GM23338 (cell line): Measurements from ENCODE around the gene CPEB2. TPM values are rescaled to one million over a fixed set of nuclear protein-coding genes. Genes with fewer than 3 reads are reported as not detected.

Experiments
- ATAC-seq: fragments of 200-7000 bp; cut with Tn5 transposase; 3 replicates; pipeline ENCODE4 v1.9.1; 2020
- DNase-seq: peaks from one replicate; pipeline ENCODE4 v3.0.0-alpha.2; 2015; ENCODE audit warnings: low spot score
- H2AFZ ChIP-seq: fragments of 200-600 bp; sonication (generic); 2 replicates; pipeline ENCODE4 v1.8.0; 2016; ENCODE audit warnings: antibody characterized with exemption, mild to moderate bottlenecking, moderate library complexity
- H3F3A ChIP-seq: fragments of 200-600 bp; sonication (generic); replicated peaks from 2 replicates; pipeline ENCODE4 v1.8.0; 2017; ENCODE audit warnings: antibody characterized with exemption, mixed run types, low read depth
- H3K27ac ChIP-seq: fragments of 200-600 bp; sonication (generic); 2 replicates; pipeline ENCODE4 v1.6.1; 2016; ENCODE audit warnings: low read depth
- H3K27me3 ChIP-seq: fragments of 200-600 bp; sonication (generic); 2 replicates; pipeline ENCODE4 v1.8.0; 2016; ENCODE audit warnings: mild to moderate bottlenecking, mixed run types, moderate library complexity; ENCODE audit not compliant: insufficient read depth
- H3K36me3 ChIP-seq: fragments of 200-600 bp; sonication (generic); 2 replicates; pipeline ENCODE4 v1.8.0; 2016; ENCODE audit warnings: mild to moderate bottlenecking; ENCODE audit not compliant: insufficient read depth
- H3K4me1 ChIP-seq: fragments of 200-600 bp; sonication (generic); 2 replicates; pipeline ENCODE4 v1.8.0; 2016; ENCODE audit warnings: mild to moderate bottlenecking, moderate library complexity; ENCODE audit not compliant: insufficient read depth
- H3K4me2 ChIP-seq: fragments of 200-600 bp; sonication (generic); 2 replicates; pipeline ENCODE4 v1.7.1; 2017; ENCODE audit warnings: mixed run types
- H3K4me3 ChIP-seq: fragments of 200-600 bp; sonication (generic); 2 replicates; pipeline ENCODE4 v1.6.1; 2016; ENCODE audit warnings: mixed run types
- H3K79me2 ChIP-seq: fragments of 200-600 bp; sonication (generic); replicated peaks from 2 replicates; pipeline ENCODE4 v1.8.0; 2017; ENCODE audit warnings: mild to moderate bottlenecking; ENCODE audit not compliant: insufficient read depth
- H3K9me2 ChIP-seq: fragments of 200-600 bp; sonication (generic); 2 replicates; pipeline ENCODE4 v1.8.0; 2017; ENCODE audit not compliant: insufficient read depth
- H4K20me1 ChIP-seq: fragments of 200-600 bp; sonication (generic); replicated peaks from 2 replicates; pipeline ENCODE4 v1.8.0; 2017; ENCODE audit warnings: mild to moderate bottlenecking; ENCODE audit not compliant: insufficient read depth
- H3K27ac Mint-ChIP-seq: 2 replicates; pipeline ENCODE4 v1.8.0; 2020; ENCODE audit warnings: inconsistent platforms, mild to moderate bottlenecking, moderate library complexity, mixed read lengths
- H3K27me3 Mint-ChIP-seq: 3 replicates; pipeline ENCODE4 v1.8.0; 2022; ENCODE audit warnings: low read depth, mild to moderate bottlenecking, moderate library complexity, mixed read lengths, inconsistent platforms; ENCODE audit not compliant: insufficient read depth, poor library complexity
- H3K36me3 Mint-ChIP-seq: 3 replicates; pipeline ENCODE4 v1.8.0; 2021; ENCODE audit warnings: low read depth, mild to moderate bottlenecking, inconsistent platforms, moderate library complexity, mixed read lengths
- H3K4me1 Mint-ChIP-seq: 3 replicates; pipeline ENCODE4 v1.8.0; 2020; ENCODE audit warnings: mild to moderate bottlenecking, inconsistent platforms, mixed read lengths
- H3K4me3 Mint-ChIP-seq: 3 replicates; pipeline ENCODE4 v1.8.0; 2021; ENCODE audit warnings: moderate library complexity, mild to moderate bottlenecking, inconsistent platforms, mixed read lengths
- H3K9me3 Mint-ChIP-seq: 3 replicates; pipeline ENCODE4 v1.8.0; 2020; ENCODE audit warnings: moderate library complexity, mild to moderate bottlenecking, inconsistent platforms, mixed read lengths
- CREB1 ChIP-seq: fragments of 250-450 bp; sonication (Bioruptor Pico); IDR thresholded peaks from 2 replicates; pipeline ENCODE4 v1.5.0; 2020; ENCODE audit warnings: low read depth, mild to moderate bottlenecking, moderate library complexity
- CTCF ChIP-seq, 2 experiments: fragments of 200-600 bp in 1 of 2; sonication (generic) in 1 of 2; conservative IDR thresholded peaks; 2 replicates each; pipeline versions ENCODE4 v1.5.1 to v1.6.1; 2016 to 2017; ENCODE audit warnings: antibody characterized with exemption in 2 of 2, low read depth in 2 of 2, mild to moderate bottlenecking in 2 of 2, moderate library complexity in 1 of 2
- EZH2 ChIP-seq: fragments of 200-600 bp; sonication (generic); IDR thresholded peaks from one replicate; pipeline ENCODE4 v1.8.0; 2017; ENCODE audit warnings: antibody characterized with exemption, mild to moderate bottlenecking, low read depth; ENCODE audit not compliant: unreplicated experiment
- EZH2phosphoT487 ChIP-seq: fragments of 200-600 bp; sonication (generic); IDR thresholded peaks from one replicate; pipeline ENCODE4 v1.8.1; 2018; ENCODE audit warnings: antibody characterized with exemption; ENCODE audit not compliant: unreplicated experiment
- JUNB ChIP-seq: IDR thresholded peaks from one replicate; pipeline ENCODE4 v1.6.1; 2016; ENCODE audit warnings: antibody characterized with exemption; ENCODE audit not compliant: unreplicated experiment
- NANOG ChIP-seq: IDR thresholded peaks from 2 replicates; pipeline ENCODE4 v1.6.1; 2016; ENCODE audit warnings: antibody characterized with exemption, borderline replicate concordance
- ZNF331 ChIP-seq: fragments of 250-450 bp; sonication (Bioruptor Pico); IDR thresholded peaks from 2 replicates; pipeline ENCODE4 v1.5.0; 2020; ENCODE audit warnings: low read depth, mild to moderate bottlenecking, moderate library complexity
- ZNF462 ChIP-seq: fragments of 250-450 bp; sonication (Bioruptor Pico); IDR thresholded peaks from 2 replicates; pipeline ENCODE4 v1.5.0; 2020; ENCODE audit warnings: mild to moderate bottlenecking, moderate library complexity
- polyA plus RNA-seq: library from polyadenylated mRNA; unstranded; fragments of >200 nt; fragmentation: Nextera tagmentation; extraction: Ambion mirVana; gene quantifications from 2 replicates; pipeline ENCODE4 v1.2.1, GENCODE V29; 2016
- total RNA-seq: library from RNA; depleted of rRNA; stranded (reverse); fragments of >200 nt; shearing (Covaris generic); gene quantifications from 2 replicates; pipeline ENCODE4 v1.2.3, GENCODE V29; 2014

The CPEB2 gene
- total and polyA plus RNA-seq, 2 experiments from 2014 or later = 0.66 to 2.4 TPM

- no peaks in the 10 kb centered on the region for H4K20me1 ChIP-seq
- no peak overlapping the region for H3K4me2 ChIP-seq
- H3K27ac ChIP-seq = no peak overlapping the region
- H3K27me3 ChIP-seq = no peaks in the 10 kb centered on the region
- H3F3A ChIP-seq = no peaks in the 10 kb centered on the region
- ATAC-seq (no peak), DNase-seq (no peak)
- no peaks in the 10 kb centered on the region for H3K79me2 ChIP-seq
- H3K4me3 ChIP-seq = no peak overlapping the region
- Mint-ChIP-seq H3K27me3 (no peaks in the 10 kb centered on the region), H3K9me3 (no peaks in the 10 kb centered on the region), H3K36me3 (no peaks in the 10 kb centered on the region), H3K27ac (no peak overlapping the region), H3K4me3 (no peak overlapping the region), H3K4me1 (peaks cover 26% of the 10 kb centered on the region)
- peaks cover 40% of the 10 kb centered on the region for H3K4me1 ChIP-seq
- no peaks in the 10 kb centered on the region for H3K36me3 ChIP-seq
- H3K9me2 ChIP-seq = no peaks in the 10 kb centered on the region
- H2AFZ ChIP-seq = no peak overlapping the region
- TF ChIP-seq ZNF331 (CRISPR knock-in tag) (no peak), EZH2phosphoT487 (no peak), ZNF462 (no peak), EZH2 (no peak), NANOG (no peak), CTCF (conservative IDR thresholded peaks at IDR 0.05; ENCODE audit: low read depth in 2 of 2) (no peak), JUNB (no peak), CREB1 (CRISPR knock-in tag) (no peak)
Observed at GRCh38 chr4:15012017-15012788, 9.9 kb downstream of the CPEB2 start.
